H1 (cell line): Measurements from ENCODE around the gene IFT20. TPM values are rescaled to one million over a fixed set of nuclear protein-coding genes. Genes with fewer than 3 reads are reported as not detected.

Experiments used
- ATF2 ChIP-seq: IDR thresholded peaks from 2 replicates; pipeline ENCODE4 v1.6.1; 2012; ENCODE audit warnings: low read length, inconsistent platforms
- CHD1 ChIP-seq: IDR thresholded peaks from 2 replicates; pipeline ENCODE4 v1.6.1; 2012; ENCODE audit warnings: low read depth, low read length, improper control_type of control experiment
- POLR2A ChIP-seq, 2 experiments: IDR thresholded peaks; 1 replicate in 1 of 2; 2 replicates in 1 of 2; pipeline ENCODE4 v1.6.1; 2011; ENCODE audit warnings: low read depth in 2 of 2, low read length in 2 of 2, mild to moderate bottlenecking in 2 of 2; ENCODE audit errors: control extremely low read depth in 1 of 2
- POU5F1 ChIP-seq: IDR thresholded peaks from 2 replicates; pipeline ENCODE4 v1.6.1; 2011; ENCODE audit warnings: low read depth, mild to moderate bottlenecking, low read length, moderate library complexity
- RBBP5 ChIP-seq: IDR thresholded peaks from 2 replicates; pipeline ENCODE4 v1.7.1; 2012; ENCODE audit warnings: low read depth, mild to moderate bottlenecking, inconsistent platforms, low read length, moderate library complexity, borderline replicate concordance
- SP1 ChIP-seq: IDR thresholded peaks from 2 replicates; pipeline ENCODE4 v1.6.1; 2011; ENCODE audit warnings: low read depth, low read length
- TAF1 ChIP-seq: IDR thresholded peaks from 2 replicates; pipeline ENCODE4 v1.6.1; 2011; ENCODE audit warnings: mild to moderate bottlenecking, low read depth, low read length
- TEAD4 ChIP-seq: IDR thresholded peaks from 2 replicates; pipeline ENCODE4 v1.6.1; 2012; ENCODE audit warnings: low read depth, low read length, inconsistent platforms, mixed read lengths
- polyA plus RNA-seq, 7 experiments: library from polyadenylated mRNA; depleted of rRNA in 3 of 7; stranded (reverse) in 5 of 7; unstranded in 2 of 7; fragments of >200 nt in 5 of 7; fragments of 200-250 nt in 2 of 7; gene quantifications; 1 replicate in 5 of 7; 2 replicates in 1 of 7; 4 replicates in 1 of 7; pipeline versions ENCODE4 v1.2.1 to v1.2.3, GENCODE V29; 2011 to 2013; ENCODE audit warnings: missing spikeins in 2 of 7, mixed read lengths in 2 of 7
- total RNA-seq: library from RNA; stranded (reverse); fragmentation: NEBNext Ultra II Directional; extraction: Animal tissue kit (Norgen Biotek cat#: 25700); gene quantifications from 2 replicates; pipeline ENCODE4 v1.2.1, GENCODE V29; 2021
- TF ChIP-seq, protein P1 (sequence below): IDR thresholded peaks from 2 replicates; pipeline ENCODE4 v1.6.1; 2012; ENCODE audit warnings: inconsistent platforms

The IFT20 gene
- total and polyA plus RNA-seq, 2 of the 8 experiments (the other 6 are each of a cell fraction or from before 2014, with no cell fraction given) = 9.0 to 21.0 TPM

- TF ChIP-seq ATF2 (peak; percentile 95), RBBP5 (0 out of 2 replicates have a peak, but pooled peaks have one; percentile 18), POU5F1 (no peak), POLR2A (IDR thresholded peaks at IDR 0.05; ENCODE audit: control extremely low read depth in 1 of 2, low read depth in 2 of 2, low read length in 2 of 2) (peak; percentile 51 to 87), TEAD4 (peak; percentile 78), TAF1 (no peak), CHD1 (no peak), SP1 (no peak)
- TF ChIP-seq, protein P1, sequence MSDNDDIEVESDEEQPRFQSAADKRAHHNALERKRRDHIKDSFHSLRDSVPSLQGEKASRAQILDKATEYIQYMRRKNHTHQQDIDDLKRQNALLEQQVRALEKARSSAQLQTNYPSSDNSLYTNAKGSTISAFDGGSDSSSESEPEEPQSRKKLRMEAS = no peak; the same call in 1 of the 2 replicates
Measured at GRCh38 chr17:28335959-28336871, 943 bp upstream of the IFT20 start (continued).
